HG03354 (cell line): ENCODE data around the gene EFNA5.

Source experiments
- ATAC-seq: cut with Tn5 transposase; IDR thresholded peaks from one replicate; pipeline ENCODE4 v1.9.1; 2021; ENCODE audit warnings: mild to moderate bottlenecking; ENCODE audit not compliant: unreplicated experiment, poor library complexity, severe bottlenecking

Gene EFNA5

DNA sequence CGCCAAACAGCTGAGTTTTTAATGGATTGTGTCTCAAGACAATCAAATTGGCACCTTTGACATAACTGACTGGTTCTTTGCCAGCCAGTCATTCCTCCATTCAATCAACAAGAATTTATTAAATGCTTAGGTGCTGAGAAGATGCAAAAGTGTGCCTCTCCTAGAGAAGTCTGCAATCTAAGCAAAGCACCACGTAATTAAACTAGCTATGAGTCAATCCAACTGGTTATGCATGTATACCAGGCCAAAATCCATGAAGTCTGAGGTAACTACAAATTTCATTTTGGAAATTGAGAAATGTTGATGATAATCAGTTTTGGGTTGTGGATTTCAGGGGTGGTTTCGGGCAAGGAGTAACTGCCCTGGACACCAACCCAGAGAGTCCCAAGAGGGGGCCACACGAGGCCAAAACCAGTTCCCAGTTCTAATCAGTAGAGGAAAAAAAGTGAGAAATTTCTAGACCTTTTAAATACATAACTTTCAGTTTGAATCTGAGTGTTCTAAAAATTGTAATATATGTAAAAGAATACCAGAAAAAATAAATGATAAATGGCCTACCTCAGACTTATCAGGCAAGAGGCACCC, 92.6 kb downstream of the EFNA5 start:
- no peak for ATAC-seq

DNA sequence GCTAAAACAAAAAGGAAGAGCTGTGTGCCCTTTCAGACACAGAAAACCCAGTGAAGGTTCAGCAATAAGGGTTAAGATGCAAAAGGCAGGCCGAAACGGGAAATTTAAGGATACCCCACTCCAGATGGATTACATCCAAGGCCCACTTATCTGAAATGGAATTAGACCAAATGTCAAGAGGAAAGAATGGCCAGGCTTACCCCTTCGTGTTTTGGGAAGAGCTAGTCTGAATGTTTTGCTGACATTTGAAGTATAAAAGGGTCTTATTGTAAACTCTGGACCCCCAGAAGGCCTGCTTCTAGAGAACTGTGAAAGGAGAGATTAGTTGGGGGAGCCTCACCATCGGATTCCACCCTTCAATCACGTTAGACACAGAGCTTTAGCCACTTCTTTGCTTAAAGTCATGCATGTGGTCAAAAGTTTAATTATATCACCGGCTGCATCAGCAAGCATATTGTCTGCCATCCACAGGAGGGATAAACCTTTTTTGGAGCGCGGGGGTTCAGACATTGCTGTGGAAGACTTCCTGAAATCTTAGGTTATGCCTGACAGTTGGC, 93.3 kb downstream of the EFNA5 start:
- no peak for ATAC-seq

DNA sequence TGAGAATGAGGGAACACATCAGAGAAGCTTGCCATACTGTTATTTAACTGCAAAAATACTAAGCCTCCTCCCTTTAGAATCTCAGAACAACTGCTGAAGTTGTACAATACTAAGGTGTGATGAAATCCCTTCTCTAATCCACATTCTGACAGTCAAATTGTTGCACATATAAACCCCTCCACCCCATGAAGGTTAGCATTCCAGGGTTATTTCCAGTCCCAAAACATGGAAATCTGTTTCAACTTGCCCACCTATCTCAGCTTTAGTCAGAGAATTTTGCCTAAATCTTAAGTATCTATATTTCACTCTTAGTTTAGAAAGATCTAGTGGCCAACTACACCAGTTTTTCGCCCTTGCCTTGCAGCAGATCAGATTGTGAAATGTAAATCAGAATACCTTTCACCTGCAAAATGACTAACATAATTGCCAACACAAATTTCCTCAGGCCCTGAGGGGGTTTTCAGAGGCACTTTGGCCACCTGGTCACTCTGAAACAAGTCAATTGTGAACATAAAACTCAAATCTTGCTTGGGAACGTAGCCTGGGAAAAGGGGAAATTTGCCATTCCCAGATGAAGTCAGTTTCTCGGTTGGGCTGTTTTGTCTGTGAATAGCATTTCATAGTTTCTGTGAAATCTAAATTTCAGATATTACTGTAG, 93.9 kb downstream of the EFNA5 start:
- ATAC-seq: no peak

DNA sequence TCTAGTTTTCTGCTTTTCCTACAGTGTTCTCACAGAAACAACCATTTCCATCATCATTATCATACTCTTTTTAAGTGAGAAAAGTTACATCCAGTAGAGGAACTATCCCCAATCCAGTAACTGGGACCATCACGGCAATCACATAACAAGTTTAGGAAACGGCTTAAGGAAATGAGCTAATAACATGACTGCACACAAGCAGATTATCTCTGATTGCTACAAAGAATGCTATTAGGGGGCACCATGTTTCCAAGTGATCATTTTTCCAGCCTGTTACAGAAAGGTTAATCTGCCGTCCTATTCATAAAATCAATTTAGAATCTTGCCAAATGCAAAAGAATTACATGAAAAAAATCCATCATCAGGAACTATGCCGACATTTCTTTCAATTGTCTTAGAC, 94.6 kb downstream of the EFNA5 start:
- no peak for ATAC-seq

DNA sequence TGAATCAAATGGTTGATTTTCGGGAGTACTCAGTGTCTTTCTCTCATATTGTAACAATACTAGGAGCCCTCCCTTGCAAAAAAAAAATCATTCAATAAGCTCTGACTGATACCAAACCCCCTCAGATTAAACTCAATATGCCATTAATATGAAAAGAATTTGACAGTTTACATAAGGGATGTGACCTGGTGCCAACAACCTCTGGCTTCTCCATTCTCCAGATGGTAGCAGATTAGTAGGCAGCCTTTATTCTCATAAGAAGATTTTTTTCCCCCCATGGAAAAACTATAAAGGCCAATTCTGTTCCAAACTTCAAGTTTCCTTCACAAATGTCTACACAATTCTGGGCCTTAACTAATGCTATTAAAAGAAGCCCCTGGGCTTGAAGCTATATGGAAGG, 96.5 kb downstream of the EFNA5 start:
- no peak for ATAC-seq

DNA sequence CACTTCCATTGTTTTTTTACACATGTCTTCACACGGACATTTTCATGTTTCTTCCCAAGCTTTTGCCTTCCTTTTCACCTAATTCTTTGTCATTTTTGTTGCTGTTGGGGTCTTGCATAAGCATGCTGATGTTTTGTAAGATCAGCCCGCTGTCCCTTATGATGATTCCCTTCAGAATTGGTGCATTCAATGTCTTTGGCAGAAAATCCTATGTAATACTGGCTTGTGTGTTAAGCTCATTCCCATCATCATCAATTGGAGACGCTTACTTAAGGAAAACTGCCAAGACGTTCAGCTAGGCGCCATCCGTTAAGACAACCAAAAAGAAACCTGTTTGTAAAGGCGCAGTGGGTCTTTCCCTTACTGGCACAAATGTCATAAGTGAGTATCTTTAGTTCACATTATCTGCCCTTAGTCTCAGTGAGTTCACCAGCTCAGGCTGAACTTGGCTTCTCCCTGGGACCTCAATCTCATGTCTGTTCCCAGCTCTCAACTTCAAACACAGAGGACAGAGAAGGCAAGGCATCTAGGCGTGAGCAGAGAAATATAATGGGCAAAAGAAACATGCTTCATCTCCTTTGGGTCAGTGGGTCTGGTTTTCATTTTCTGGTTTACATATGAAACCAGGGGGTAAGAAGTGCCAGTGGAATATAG, 97.9 kb downstream of the EFNA5 start:
- ATAC-seq: no peak

DNA sequence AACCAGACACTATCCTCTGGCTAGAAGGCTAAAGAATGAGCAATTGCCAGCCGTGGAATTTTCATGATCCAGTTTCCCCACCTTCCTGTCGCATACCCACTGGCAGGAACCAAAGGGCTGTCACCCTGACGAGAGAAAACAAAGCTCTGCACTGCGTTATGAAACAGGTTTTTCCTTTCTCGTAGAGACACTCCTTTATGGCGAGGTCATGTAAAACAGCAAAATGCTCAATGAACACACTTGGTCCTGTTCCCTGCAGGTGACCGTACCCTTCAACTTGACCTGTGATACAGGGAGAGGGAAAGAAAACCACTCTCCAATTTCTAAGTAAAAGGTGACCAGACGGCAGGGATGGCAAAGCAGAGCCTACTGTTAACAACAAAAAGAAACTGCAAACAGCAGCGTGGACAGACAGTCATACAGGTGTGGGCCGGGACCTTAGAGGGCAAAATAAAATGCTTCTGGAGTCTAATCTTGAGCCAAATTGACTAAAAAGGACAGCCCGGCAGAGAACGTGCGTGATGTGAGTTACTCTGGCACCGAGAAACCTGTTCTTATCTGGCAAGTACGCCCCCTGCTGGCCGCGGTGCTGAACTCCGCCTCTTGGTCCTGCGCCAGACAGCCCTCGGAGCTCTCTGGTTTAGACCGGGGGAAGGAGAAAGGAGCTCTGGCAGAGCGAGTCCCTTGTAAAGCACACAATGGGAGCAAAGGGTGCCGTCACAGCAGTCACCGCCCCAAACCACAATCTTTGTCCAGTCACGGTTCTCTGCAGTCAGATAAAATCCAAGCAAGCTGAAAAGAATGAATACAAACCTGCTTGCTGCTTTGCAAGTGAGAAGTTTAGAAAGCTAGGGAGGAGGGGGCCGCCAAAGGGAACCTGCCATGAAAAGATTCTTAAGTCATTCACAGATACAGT, 98.9 kb downstream of the EFNA5 start:
- ATAC-seq: peak; percentile 68

DNA sequence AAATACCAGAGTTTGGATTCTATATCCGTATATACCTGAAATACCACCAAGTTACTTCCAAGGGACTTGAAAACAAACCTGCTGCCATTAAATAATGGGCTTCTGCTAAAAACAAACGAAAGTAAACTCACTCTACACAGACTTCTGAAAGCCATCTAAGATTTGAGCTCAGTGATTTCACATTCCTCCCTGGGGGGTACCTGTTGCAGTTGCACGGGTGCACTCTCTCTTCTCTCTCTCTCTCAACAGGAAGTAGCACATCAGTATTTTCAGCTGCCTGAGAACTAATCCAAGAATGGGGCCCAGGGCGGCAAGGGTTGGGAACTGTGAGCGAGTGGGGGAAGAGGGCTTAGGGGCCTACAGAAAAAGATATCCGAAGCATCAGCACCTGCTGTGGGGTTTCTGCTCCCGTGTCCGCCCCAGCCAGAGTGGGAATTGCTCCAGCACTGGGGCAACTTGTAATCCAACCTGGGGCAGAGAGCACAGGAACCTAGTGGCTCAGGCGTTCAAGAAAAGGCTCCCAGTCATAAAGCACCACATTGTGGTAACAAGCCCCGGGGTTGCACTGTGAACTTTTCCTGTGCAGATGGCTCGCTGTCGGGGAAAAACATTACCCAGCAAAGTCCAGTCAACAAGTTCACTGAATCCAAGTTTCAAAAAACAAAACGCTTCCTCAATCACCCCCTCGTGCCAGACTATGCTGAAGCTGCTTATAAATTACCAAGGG, 99.8 kb downstream of the EFNA5 start:
- peak; percentile 89 for ATAC-seq

DNA sequence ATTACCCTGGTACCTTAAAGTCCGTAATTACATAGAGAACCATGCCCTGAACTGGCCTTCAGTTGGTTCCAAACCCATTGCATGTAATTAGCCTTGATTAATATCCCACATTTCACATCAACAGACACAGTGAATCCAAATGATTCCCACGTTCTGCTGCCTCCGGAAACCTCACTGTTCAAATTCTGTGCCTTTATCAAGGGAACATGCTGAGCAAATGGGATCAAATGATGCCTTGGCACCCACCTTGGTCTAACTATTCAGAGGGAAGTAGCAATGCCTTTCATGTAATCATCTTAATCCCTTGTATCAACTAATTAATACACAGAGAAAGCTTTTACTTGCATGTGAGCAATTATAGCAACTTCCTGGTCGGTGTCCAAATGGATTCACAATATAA, 100.6 kb downstream of the EFNA5 start:
- no peak for ATAC-seq

DNA sequence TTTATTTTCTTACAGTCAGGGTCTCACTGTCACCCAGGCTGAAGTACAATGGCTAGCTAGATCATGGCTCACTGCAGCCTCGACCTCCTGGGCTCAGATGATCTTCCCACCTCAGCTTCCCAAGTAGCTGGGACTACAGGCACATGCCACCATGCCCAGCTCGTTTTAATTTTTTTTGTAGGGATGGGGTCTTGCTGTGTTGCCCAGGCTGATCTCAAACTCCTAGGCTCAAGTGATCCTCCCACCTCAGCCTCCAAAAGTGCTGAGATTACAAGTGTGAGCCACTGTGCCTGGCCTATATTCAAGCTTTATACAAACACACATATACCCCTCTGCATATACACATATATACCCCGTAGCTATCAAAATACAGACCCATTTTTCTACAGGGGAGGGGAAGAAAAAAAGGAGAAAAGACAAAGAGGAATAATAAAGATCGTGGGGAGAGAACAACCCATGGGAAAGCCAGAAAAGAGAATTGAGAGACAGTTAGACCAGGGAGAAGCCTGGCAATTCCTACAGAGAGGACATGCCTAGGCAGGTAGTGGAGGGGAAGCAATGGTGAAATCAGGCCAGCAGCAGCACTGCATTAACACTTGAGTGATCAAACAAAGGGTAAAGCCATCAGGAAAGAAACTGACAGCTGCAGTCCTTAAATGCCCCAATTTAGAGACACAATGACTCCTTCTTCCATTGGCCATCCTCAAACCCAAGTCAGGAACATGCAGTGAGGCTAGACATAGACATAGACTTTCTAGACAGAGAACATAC, 102.7 kb downstream of the EFNA5 start:
- no peak for ATAC-seq

DNA sequence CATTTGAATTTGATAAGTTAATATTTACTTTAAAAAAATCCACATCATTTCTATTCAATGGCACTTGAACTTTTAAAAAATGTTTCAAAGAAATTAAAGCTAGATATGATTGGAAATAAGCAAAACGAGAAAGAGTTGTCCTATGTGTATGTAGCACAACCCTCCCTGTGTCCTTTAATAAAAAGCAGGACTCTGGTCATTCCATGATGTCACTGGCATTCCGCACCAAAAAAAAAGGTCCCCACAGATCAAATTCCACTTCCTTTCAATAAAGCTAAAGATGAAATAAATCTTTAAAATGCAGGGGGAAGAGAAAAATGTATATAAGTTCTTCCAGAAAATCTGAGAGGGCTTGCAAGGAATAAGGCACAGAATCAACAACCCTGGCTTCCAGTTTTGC, 103.8 kb downstream of the EFNA5 start:
- no peak for ATAC-seq

DNA sequence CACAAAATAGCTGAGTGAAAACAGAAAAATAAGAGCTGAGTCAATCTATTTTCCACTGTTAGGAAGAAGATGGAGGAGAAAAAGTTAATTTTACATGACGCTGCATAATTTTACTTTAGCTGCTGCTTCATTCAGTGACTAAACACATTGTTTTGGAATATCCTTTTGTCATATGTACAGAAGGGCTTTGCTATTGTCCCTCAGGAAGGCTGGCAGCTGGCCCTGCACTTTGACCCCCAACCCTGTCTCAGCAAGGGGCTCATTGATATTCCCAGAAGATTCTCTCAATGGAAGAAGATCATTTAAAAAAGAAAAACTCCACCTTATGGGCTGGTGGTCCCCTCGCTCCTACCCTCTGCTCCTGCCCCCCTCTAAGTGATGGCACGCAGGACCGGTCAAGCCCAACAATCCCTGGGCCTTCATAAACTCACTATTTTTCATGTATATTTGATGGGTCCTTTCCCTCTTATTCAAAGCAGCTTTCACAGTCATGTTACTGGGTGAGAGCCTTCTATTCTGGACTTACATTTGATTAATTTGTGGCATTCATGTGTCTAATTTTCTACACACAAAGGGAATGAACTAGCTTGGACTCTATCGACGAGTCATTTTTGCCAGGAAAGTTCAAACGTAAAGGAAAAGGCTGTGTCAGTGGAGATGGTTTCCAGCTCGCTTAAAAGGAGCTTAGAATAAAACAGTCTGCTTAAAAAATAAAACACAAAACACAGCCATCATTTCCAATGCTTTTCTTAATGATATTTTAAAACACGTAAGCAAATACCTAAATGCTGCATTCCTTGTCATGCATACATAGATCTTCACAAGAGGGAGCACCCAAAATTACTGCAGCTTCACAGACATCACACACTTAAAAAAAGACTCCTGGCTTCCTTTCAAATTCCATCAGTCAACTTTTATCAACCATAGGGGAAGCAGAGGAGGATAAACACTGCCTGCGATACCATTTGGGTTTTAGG, 104.7 kb downstream of the EFNA5 start:
- no peak for ATAC-seq

DNA sequence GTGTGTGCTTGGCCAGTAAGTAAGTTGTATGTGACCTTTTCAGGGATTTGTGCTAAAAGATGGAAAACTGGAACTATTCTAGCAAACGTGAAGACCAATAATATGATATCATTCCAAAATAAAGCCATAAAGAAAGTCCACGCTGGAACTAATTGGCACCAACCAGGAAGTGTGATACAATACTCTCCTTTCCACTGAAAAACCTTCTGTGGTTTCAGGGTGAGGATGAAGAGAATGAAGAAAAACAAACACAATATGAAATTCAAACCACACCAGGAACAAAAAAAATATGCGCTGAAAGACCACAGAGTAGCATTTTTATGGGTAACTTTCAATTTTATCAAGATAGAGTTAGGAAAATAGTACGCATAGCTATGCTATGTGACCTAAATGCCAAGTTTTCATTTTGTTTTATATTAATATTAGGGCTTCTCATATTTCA, 105.8 kb downstream of the EFNA5 start:
- ATAC-seq: no peak

DNA sequence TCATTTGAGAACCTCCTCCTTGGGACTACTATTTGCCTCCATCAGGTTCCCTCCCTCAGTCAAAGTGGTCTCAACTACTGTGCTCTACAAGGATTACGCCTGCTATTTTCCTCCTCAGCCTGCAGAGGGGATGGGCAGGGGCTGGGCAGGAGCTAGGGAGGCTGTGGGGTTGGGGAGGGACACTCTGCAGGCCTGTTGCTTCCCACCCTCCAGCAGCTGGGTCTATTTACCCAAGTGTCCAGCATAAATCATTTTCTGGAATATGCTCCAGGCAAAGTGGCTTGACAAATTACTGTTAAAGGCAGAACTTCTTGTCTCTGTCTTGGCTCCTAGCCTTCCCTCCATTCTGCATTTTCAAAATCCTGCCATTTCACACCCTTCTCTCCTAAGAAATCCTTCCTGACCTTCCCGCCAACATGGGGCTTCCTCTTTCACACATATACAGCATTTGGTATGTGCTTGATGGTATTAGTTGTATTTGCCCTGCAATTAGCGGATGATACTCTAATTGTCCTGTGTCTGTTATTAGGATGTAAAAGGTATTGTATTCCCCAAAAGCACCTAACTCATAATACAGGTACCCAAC, 106.7 kb downstream of the EFNA5 start:
- no peak for ATAC-seq

DNA sequence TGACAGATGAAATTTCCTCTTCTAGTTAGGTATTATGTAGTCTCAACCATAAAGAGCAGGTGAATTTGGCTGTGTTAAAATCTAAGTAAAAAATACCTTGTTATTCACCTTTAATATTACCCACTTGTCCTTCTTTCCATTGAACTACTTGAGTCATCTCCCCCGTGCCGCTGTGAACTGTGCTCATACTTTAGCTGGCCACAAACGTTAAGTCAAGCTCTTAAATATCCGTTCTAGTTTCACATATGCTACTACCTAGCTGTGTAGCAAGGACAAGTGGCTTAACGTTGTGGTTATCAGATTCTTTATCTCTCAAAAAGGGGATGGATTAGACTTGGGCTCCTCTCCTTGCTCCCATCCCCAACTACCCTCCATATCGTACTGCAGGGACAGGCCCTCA, 110.4 kb downstream of the EFNA5 start:
- ATAC-seq: no peak

DNA sequence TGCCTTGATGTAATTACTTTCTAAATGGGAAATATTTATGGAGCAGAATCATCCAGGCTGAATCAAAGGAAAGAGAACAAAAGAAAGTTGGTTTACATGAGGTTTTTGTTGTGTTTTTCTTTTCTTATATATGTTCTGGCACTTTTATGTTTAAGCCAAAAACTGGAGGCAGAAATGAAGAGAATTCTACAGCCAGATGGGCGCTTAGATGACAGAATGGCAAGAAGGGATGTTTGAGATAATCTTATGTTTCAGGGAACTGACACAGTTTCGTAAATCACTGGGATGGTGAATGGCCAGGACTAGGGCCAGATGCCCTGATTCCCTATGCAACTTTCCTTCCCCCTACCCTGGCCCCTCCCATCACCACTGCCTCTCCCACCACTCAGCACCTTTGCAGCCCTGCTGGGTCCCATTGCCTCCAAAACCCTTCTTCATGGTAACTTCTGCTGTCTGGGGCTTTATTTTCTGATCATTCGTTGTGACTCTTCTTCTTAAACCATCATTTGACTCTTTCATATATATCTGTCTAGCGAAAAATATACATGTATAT, 111.8 kb downstream of the EFNA5 start:
- no peak for ATAC-seq

DNA sequence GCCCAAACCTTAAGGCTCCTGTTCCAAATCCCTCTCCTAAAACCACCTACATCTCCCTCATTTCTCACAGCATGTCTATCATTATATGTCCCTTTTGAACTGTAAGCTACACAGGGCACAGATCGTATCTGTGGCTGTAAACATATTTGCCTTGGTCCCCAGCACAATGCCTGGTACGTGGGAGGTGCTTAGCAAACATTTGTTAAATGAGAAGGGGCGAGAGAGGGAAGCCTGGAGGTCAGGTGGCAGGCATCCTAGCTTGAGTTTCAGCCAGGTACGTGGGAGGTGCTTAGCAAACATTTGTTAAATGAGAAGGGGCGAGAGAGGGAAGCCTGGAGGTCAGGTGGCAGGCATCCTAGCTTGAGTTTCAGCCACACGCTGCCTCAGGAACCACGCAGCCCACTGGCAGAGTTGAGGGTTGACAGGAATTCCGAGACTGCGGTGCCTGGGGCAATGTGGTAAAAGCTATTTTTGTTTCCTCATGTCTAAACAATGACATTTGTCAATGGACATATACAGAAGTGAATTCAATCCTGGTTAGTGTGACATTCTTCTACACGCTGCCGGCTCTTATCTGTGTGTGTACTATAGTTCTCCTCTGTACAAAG, 113.6 kb downstream of the EFNA5 start:
- no peak for ATAC-seq
